Spinal cord (tissue), 10 donors: ENCODE data around the gene PCDHGB7. TPM values are rescaled to one million over a fixed set of nuclear protein-coding genes. Genes with fewer than 3 reads are reported as not detected.
A peak's percentile ranks its signal among the peaks of the same experiment; 100 is the strongest.
"Not testable (repeated sequence)": the region's sequence is repeated elsewhere in the genome, so short reads cannot be mapped to it uniquely, and the experiment has no call there.

Experiments
- DNase-seq, 6 donors: peaks; one replicate each; pipeline versions ENCODE4 v3.0.0 to v3.0.0-alpha.2; 2013 to 2015; ENCODE audit warnings: low spot score in 6 of 6, low read depth in 4 of 6
- H3K27ac ChIP-seq: one replicate; pipeline ENCODE4 v1.5.1; 2013; ENCODE audit warnings: low read depth, low read length, control low read depth
- H3K27me3 ChIP-seq: one replicate; pipeline ENCODE4 v1.6.1; 2013; ENCODE audit warnings: low read length; ENCODE audit not compliant: control insufficient read depth, insufficient read depth
- H3K36me3 ChIP-seq: one replicate; pipeline ENCODE4 v1.6.1; 2013; ENCODE audit warnings: low read length; ENCODE audit not compliant: control insufficient read depth, insufficient read depth
- H3K4me1 ChIP-seq: one replicate; pipeline ENCODE4 v1.6.1; 2013; ENCODE audit warnings: low read length; ENCODE audit not compliant: control insufficient read depth, insufficient read depth
- H3K4me3 ChIP-seq: one replicate; pipeline ENCODE4 v1.5.1; 2013; ENCODE audit warnings: low read depth, low read length, control low read depth
- H3K9me3 ChIP-seq: one replicate; pipeline ENCODE4 v1.6.1; 2013; ENCODE audit warnings: low read length; ENCODE audit not compliant: control insufficient read depth, insufficient read depth
- WGBS: methylation state at CpG from one replicate; pipeline ENCODE4 v1.1.5; 2013; ENCODE audit warnings: missing lambda C conversion rate; ENCODE audit not compliant: insufficient coverage; 5-methylcytosine and 5-hydroxymethylcytosine counted together
- polyA plus RNA-seq, 2 donors: library from polyadenylated mRNA; unstranded; fragments of 120-200 nt; gene quantifications; one replicate each; pipeline ENCODE4 v1.2.1, GENCODE V29; 2013; ENCODE audit not compliant: insufficient read length in 2 of 2
- total RNA-seq, 2 donors: library from RNA; depleted of rRNA in 1 of 2; stranded (reverse); fragments of 120-200 nt in 1 of 2; fragments of >200 nt in 1 of 2; gene quantifications; one replicate each; pipeline versions ENCODE4 v1.2.3 to v1.2.4, GENCODE V29; 2013 to 2014
- donor health status: healthy.

PCDHGB7 gene
- total and polyA plus RNA-seq, 4 donors = 13.7 to 47.2 (median 25.1) TPM

GRCh38 chr5:141383345-141383744, 34.1 kb upstream of the PCDHGB7 start:
- Histone ChIP-seq H3K27me3 (no peaks in the 10 kb centered on the region), H3K36me3 (peaks cover 11% of the 10 kb centered on the region), H3K27ac (no peak overlapping the region), H3K4me3 (no peak overlapping the region), H3K9me3 (peaks cover 53% of the 10 kb centered on the region), H3K4me1 (no peaks in the 10 kb centered on the region)
- WGBS = 20% methylated on average over 16 of the region's 21 CpGs
- no peak for DNase-seq

- no peak for DNase-seq
- Histone ChIP-seq H3K4me1 (no peaks in the 10 kb centered on the region), H3K36me3 (peaks cover 16% of the 10 kb centered on the region), H3K27me3 (no peaks in the 10 kb centered on the region), H3K4me3 (no peak overlapping the region), H3K27ac (no peak overlapping the region), H3K9me3 (peaks cover 56% of the 10 kb centered on the region)
- 44% methylated on average over 40 of the region's 43 CpGs for WGBS
Observed at GRCh38 chr5:141384471-141385267, 32.8 kb upstream of the PCDHGB7 start.

- H3K4me1 ChIP-seq = not testable (repeated sequence)
Observed at GRCh38 chr5:141387557-141388311, 29.7 kb upstream of the PCDHGB7 start, which contains the start of gene PCDHGB4. Gene PCDHGB4 (plus strand): TSS chr5:141387698. CDS start chr5:141387885, 187 bp downstream.

GRCh38 chr5:141388661-141389060, 28.8 kb upstream of the PCDHGB7 start:
- 40% methylated on average over 3 of the region's 10 CpGs for WGBS
- Histone ChIP-seq H3K27ac (no peak overlapping the region), H3K36me3 (peaks cover 23% of the 10 kb centered on the region), H3K4me3 (no peak overlapping the region), H3K9me3 (peaks cover 68% of the 10 kb centered on the region), H3K27me3 (no peaks in the 10 kb centered on the region), H3K4me1 (no peaks in the 10 kb centered on the region)
- no peak for DNase-seq

More at GRCh38 chr5:141387557-141388311, 29.7 kb upstream of the PCDHGB7 start, which contains the start of gene PCDHGB4:
- H3K4me3 ChIP-seq, H3K27me3 ChIP-seq, H3K27ac ChIP-seq: not testable (repeated sequence)
- 5% methylated on average over 10 of the region's 40 CpGs for WGBS
- Histone ChIP-seq H3K36me3 (peaks cover 19% of the 10 kb centered on the region), H3K9me3 (peaks cover 67% of the 10 kb centered on the region)
- peak in 1 of 6 donors; percentile 10 for DNase-seq

- Histone ChIP-seq H3K27me3 (no peaks in the 10 kb centered on the region), H3K27ac (no peak overlapping the region), H3K4me1 (no peaks in the 10 kb centered on the region), H3K36me3 (peaks cover 26% of the 10 kb centered on the region), H3K9me3 (peaks cover 69% of the 10 kb centered on the region), H3K4me3 (no peak overlapping the region)
- DNase-seq = no peak
- WGBS = 27% methylated on average over 77 of the region's 77 CpGs
Observed at GRCh38 chr5:141389153-141390042, 28.1 kb upstream of the PCDHGB7 start.

- no peaks in the 10 kb centered on the region for H3K27me3 ChIP-seq
- no peak within 1 kb of the TSS for H3K27ac ChIP-seq
- peaks cover 21% of the 10 kb centered on the region for H3K36me3 ChIP-seq
- H3K4me3 ChIP-seq = no peak within 1 kb of the TSS
- WGBS = 18% methylated on average over 27 of the region's 38 CpGs
- no peak for DNase-seq
- H3K4me1 ChIP-seq = peaks cover 3% of the 10 kb centered on the region
- peaks cover 63% of the 10 kb centered on the region for H3K9me3 ChIP-seq
Observed at GRCh38 chr5:141392429-141393198, 24.9 kb upstream of the PCDHGB7 start, which contains the start of gene PCDHGA8. Gene PCDHGA8 (plus strand): TSS chr5:141392633. CDS start chr5:141392814, 181 bp downstream.

GRCh38 chr5:141393267-141393666, 24.2 kb upstream of the PCDHGB7 start:
- no peaks in the 10 kb centered on the region for H3K27me3 ChIP-seq
- no peak for DNase-seq
- peaks cover 21% of the 10 kb centered on the region for H3K36me3 ChIP-seq
- no peak overlapping the region for H3K27ac ChIP-seq
- peaks cover 64% of the 10 kb centered on the region for H3K9me3 ChIP-seq
- H3K4me3 ChIP-seq = no peak overlapping the region
- WGBS = 33% methylated on average over 14 of the region's 21 CpGs
- H3K4me1 ChIP-seq = peaks cover 3% of the 10 kb centered on the region

- DNase-seq, H3K4me3 ChIP-seq, H3K4me1 ChIP-seq, H3K27ac ChIP-seq, H3K27me3 ChIP-seq: not testable (repeated sequence)
- H3K36me3 ChIP-seq = peaks cover 19% of the 10 kb centered on the region
- H3K9me3 ChIP-seq = peaks cover 68% of the 10 kb centered on the region
- 30% methylated on average over 32 of the region's 53 CpGs for WGBS
Observed at GRCh38 chr5:141394401-141395187, 22.9 kb upstream of the PCDHGB7 start.
